Peyer's patch (tissue), 4 donors: ENCODE results near the gene AR. TPM values are rescaled to one million over a fixed set of nuclear protein-coding genes. Genes with fewer than 3 reads are reported as not detected.

Experiments
- DNase-seq, 3 donors: peaks; one replicate each; pipeline ENCODE4 v3.0.0-alpha.2; 2017 to 2019
- H3K27ac ChIP-seq, 4 donors: fragments of 200-600 bp; sonication (generic); one replicate each; pipeline ENCODE4 v1.5.1; 2016 to 2019
- H3K27me3 ChIP-seq, 2 donors: fragments of 200-600 bp; sonication (generic); one replicate each; pipeline ENCODE4 v1.5.1; 2019
- H3K36me3 ChIP-seq, 3 donors: fragments of 200-600 bp; sonication (generic); one replicate each; pipeline ENCODE4 v1.5.1; 2016 to 2019
- H3K4me1 ChIP-seq, 4 donors: fragments of 200-600 bp; sonication (generic); one replicate each; pipeline ENCODE4 v1.5.1; 2016 to 2019
- H3K4me3 ChIP-seq, 4 donors: fragments of 200-600 bp; sonication (generic); 1 replicate in 3 of 4; 2 replicates in 1 of 4; pipeline ENCODE4 v1.5.1; 2016 to 2019; ENCODE audit warnings: mild to moderate bottlenecking in 1 of 4
- H3K9me3 ChIP-seq, 4 donors: fragments of 200-600 bp; sonication (generic); one replicate each; pipeline ENCODE4 v1.5.1; 2016 to 2019; ENCODE audit warnings: mild to moderate bottlenecking in 1 of 4
- CTCF ChIP-seq, 6 experiments: fragments of 450-650 bp in 4 of 6; fragments of 200-600 bp in 2 of 6; sonication (generic) in 1 of 6; IDR thresholded peaks; one replicate each; pipeline ENCODE4 v1.5.1; 2017 to 2019; ENCODE audit warnings: antibody characterized with exemption in 6 of 6, mild to moderate bottlenecking in 3 of 6, moderate library complexity in 1 of 6
- POLR2A ChIP-seq, 2 donors: fragments of 450-650 bp; IDR thresholded peaks; one replicate each; pipeline ENCODE4 v1.5.1; 2017; ENCODE audit warnings: antibody characterized with exemption in 2 of 2, mild to moderate bottlenecking in 2 of 2, moderate library complexity in 2 of 2
- total RNA-seq, 4 donors: library from RNA; depleted of rRNA; stranded (reverse); fragments of >200 nt; gene quantifications; one replicate each; pipeline ENCODE4 v1.1.0, GENCODE V29; 2016

Gene AR
- total RNA-seq, 4 donors from 2014 or later = 0.70 to 2.5 (median 1.2) TPM

GRCh38 chrX:67700602-67701001 lies 156.8 kb downstream of the AR start:
- no peaks in the 10 kb centered on the region for H3K4me1 ChIP-seq
- no peaks in the 10 kb centered on the region for H3K9me3 ChIP-seq
- no peaks in the 10 kb centered on the region for H3K27me3 ChIP-seq
- no peak overlapping the region for H3K27ac ChIP-seq
- H3K4me3 ChIP-seq = no peak overlapping the region
- DNase-seq = no peak
- TF ChIP-seq CTCF (IDR thresholded peaks at IDR 0.05) (no peak), POLR2A (IDR thresholded peaks at IDR 0.05) (no peak)
- no peaks in the 10 kb centered on the region for H3K36me3 ChIP-seq

- no peaks in the 10 kb centered on the region for H3K36me3 ChIP-seq
- no peak for TF ChIP-seq POLR2A (IDR thresholded peaks at IDR 0.05)
- no peak for TF ChIP-seq CTCF (IDR thresholded peaks at IDR 0.05)
- no peak overlapping the region for H3K27ac ChIP-seq
- DNase-seq = no peak
- H3K9me3 ChIP-seq = no peaks in the 10 kb centered on the region
- H3K27me3 ChIP-seq = no peaks in the 10 kb centered on the region
- H3K4me1 ChIP-seq = no peaks in the 10 kb centered on the region
- no peak overlapping the region for H3K4me3 ChIP-seq
Observed at GRCh38 chrX:67714004-67714403, 170.2 kb downstream of the AR start.

- H3K9me3 ChIP-seq = no peaks in the 10 kb centered on the region
- H3K27me3 ChIP-seq = no peaks in the 10 kb centered on the region
- TF ChIP-seq POLR2A (IDR thresholded peaks at IDR 0.05) (no peak), CTCF (IDR thresholded peaks at IDR 0.05) (no peak)
Observed at GRCh38 chrX:67717571-67717970, 173.8 kb downstream of the AR start.

GRCh38 chrX:67718926-67719325 lies 175.1 kb downstream of the AR start:
- Histone ChIP-seq H3K27ac (no peak overlapping the region), H3K4me3 (no peak overlapping the region), H3K9me3 (no peaks in the 10 kb centered on the region), H3K4me1 (no peaks in the 10 kb centered on the region), H3K27me3 (no peaks in the 10 kb centered on the region), H3K36me3 (no peaks in the 10 kb centered on the region)
- DNase-seq = no peak
- no peak for TF ChIP-seq POLR2A (IDR thresholded peaks at IDR 0.05)
- TF ChIP-seq CTCF (IDR thresholded peaks at IDR 0.05) = no peak

More at GRCh38 chrX:67717571-67717970, 173.8 kb downstream of the AR start:
- Histone ChIP-seq H3K4me3 (no peak overlapping the region), H3K27ac (no peak overlapping the region), H3K36me3 (no peaks in the 10 kb centered on the region), H3K4me1 (no peaks in the 10 kb centered on the region)
- DNase-seq = no peak

GRCh38 chrX:67720344-67720743 lies 176.5 kb downstream of the AR start:
- Histone ChIP-seq H3K4me1 (no peaks in the 10 kb centered on the region), H3K27ac (no peak overlapping the region), H3K9me3 (no peaks in the 10 kb centered on the region), H3K27me3 (no peaks in the 10 kb centered on the region), H3K4me3 (no peak overlapping the region), H3K36me3 (no peaks in the 10 kb centered on the region)
- no peak for DNase-seq
- TF ChIP-seq CTCF (IDR thresholded peaks at IDR 0.05) = no peak
- no peak for TF ChIP-seq POLR2A (IDR thresholded peaks at IDR 0.05)

- Histone ChIP-seq H3K9me3 (no peaks in the 10 kb centered on the region), H3K27ac (no peak overlapping the region), H3K36me3 (no peaks in the 10 kb centered on the region), H3K4me1 (no peaks in the 10 kb centered on the region), H3K4me3 (no peak overlapping the region), H3K27me3 (no peaks in the 10 kb centered on the region)
- TF ChIP-seq POLR2A (IDR thresholded peaks at IDR 0.05) (no peak), CTCF (IDR thresholded peaks at IDR 0.05) (no peak)
- DNase-seq = no peak
Observed at GRCh38 chrX:67721321-67721720, 177.5 kb downstream of the AR start.
